ENCODE results near the gene USP21.

Gene USP21

GRCh38 chr1:161121834-161122233 is 37.5 kb upstream of the USP21 start:
- Histone ChIP-seq H3K36me3 (ENCODE audit: control insufficient read depth, insufficient read depth, low read length) (peaks cover 32% of the 10 kb centered on the region), H3K4me1 (ENCODE audit: control insufficient read depth, insufficient read depth, low read length) (peaks cover 15% of the 10 kb centered on the region), H3K9ac (ENCODE audit: low read length) (no peak overlapping the region), H3K4me3 (ENCODE audit: low read length) (no peak overlapping the region), H3K27ac (ENCODE audit: low read depth, low read length) (no peak overlapping the region), H3K27me3 (ENCODE audit: control insufficient read depth, insufficient read depth, low read length) (no peaks in the 10 kb centered on the region)

GRCh38 chr1:161122967-161123366 is 36.3 kb upstream of the USP21 start:
- H3K4me1 ChIP-seq (ENCODE audit: control insufficient read depth, insufficient read depth, low read length), result peaks cover 15% of the 10 kb centered on the region
- peaks cover 40% of the 10 kb centered on the region for H3K36me3 ChIP-seq (ENCODE audit: control insufficient read depth, insufficient read depth, low read length)
- H3K27ac ChIP-seq (ENCODE audit: low read depth, low read length), result no peak overlapping the region

GRCh38 chr1:161127649-161128048 is 31.7 kb upstream of the USP21 start:
- Histone ChIP-seq H3K4me3 (ENCODE audit: low read length) (no peak overlapping the region), H3K4me1 (ENCODE audit: control insufficient read depth, insufficient read depth, low read length) (no peaks in the 10 kb centered on the region), H3K27ac (ENCODE audit: low read depth, low read length) (no peak overlapping the region), H3K27me3 (ENCODE audit: control insufficient read depth, insufficient read depth, low read length) (no peaks in the 10 kb centered on the region), H3K36me3 (ENCODE audit: control insufficient read depth, insufficient read depth, low read length) (peaks cover 24% of the 10 kb centered on the region), H3K9ac (ENCODE audit: low read length) (no peak overlapping the region)

More at GRCh38 chr1:161122967-161123366, 36.3 kb upstream of the USP21 start:
- no peak overlapping the region for H3K9ac ChIP-seq (ENCODE audit: low read length)
- no peak overlapping the region for H3K4me3 ChIP-seq (ENCODE audit: low read length)
- no peaks in the 10 kb centered on the region for H3K27me3 ChIP-seq (ENCODE audit: control insufficient read depth, insufficient read depth, low read length)

GRCh38 chr1:161128591-161129420 is 30.5 kb upstream of the USP21 start:
- no peak overlapping the region for H3K27ac ChIP-seq (ENCODE audit: low read depth, low read length)
- peaks cover 21% of the 10 kb centered on the region for H3K36me3 ChIP-seq (ENCODE audit: control insufficient read depth, insufficient read depth, low read length)
- H3K4me3 ChIP-seq (ENCODE audit: low read length), result no peak overlapping the region
- no peaks in the 10 kb centered on the region for H3K27me3 ChIP-seq (ENCODE audit: control insufficient read depth, insufficient read depth, low read length)
- H3K9ac ChIP-seq (ENCODE audit: low read length), result no peak overlapping the region
- H3K4me1 ChIP-seq (ENCODE audit: control insufficient read depth, insufficient read depth, low read length), result peaks cover 4% of the 10 kb centered on the region

- H3K27ac ChIP-seq (ENCODE audit: low read depth, low read length), result no peak overlapping the region
- H3K27me3 ChIP-seq (ENCODE audit: control insufficient read depth, insufficient read depth, low read length), result no peaks in the 10 kb centered on the region
- no peak overlapping the region for H3K9ac ChIP-seq (ENCODE audit: low read length)
- H3K4me1 ChIP-seq (ENCODE audit: control insufficient read depth, insufficient read depth, low read length), result peaks cover 4% of the 10 kb centered on the region
- no peak overlapping the region for H3K4me3 ChIP-seq (ENCODE audit: low read length)
- peaks cover 15% of the 10 kb centered on the region for H3K36me3 ChIP-seq (ENCODE audit: control insufficient read depth, insufficient read depth, low read length)
Measured at GRCh38 chr1:161130266-161130665, 29.0 kb upstream of the USP21 start.

GRCh38 chr1:161131523-161132409 is 27.5 kb upstream of the USP21 start:
- Histone ChIP-seq H3K9ac (ENCODE audit: low read length) (peak overlapping the region; percentile 82), H3K36me3 (ENCODE audit: control insufficient read depth, insufficient read depth, low read length) (peaks cover 13% of the 10 kb centered on the region), H3K4me1 (ENCODE audit: control insufficient read depth, insufficient read depth, low read length) (peaks cover 4% of the 10 kb centered on the region), H3K4me3 (ENCODE audit: low read length) (peak overlapping the region; percentile 98), H3K27me3 (ENCODE audit: control insufficient read depth, insufficient read depth, low read length) (no peaks in the 10 kb centered on the region), H3K27ac (ENCODE audit: low read depth, low read length) (peak overlapping the region; percentile 93)

GRCh38 chr1:161132410-161133219 is 26.7 kb upstream of the USP21 start, which contains the start of gene DEDD:
Gene DEDD, minus strand, starts transcription at chr1:161132667. Its CDS starts 8,205 bp downstream, at chr1:161124462.
- H3K27ac ChIP-seq (ENCODE audit: low read depth, low read length), result peak within 1 kb of the TSS; percentile 93
- peak within 1 kb of the TSS; percentile 98 for H3K4me3 ChIP-seq (ENCODE audit: low read length)
- peak within 1 kb of the TSS; percentile 82 for H3K9ac ChIP-seq (ENCODE audit: low read length)
- H3K4me1 ChIP-seq (ENCODE audit: control insufficient read depth, insufficient read depth, low read length), result peaks cover 4% of the 10 kb centered on the region
- peaks cover 8% of the 10 kb centered on the region for H3K36me3 ChIP-seq (ENCODE audit: control insufficient read depth, insufficient read depth, low read length)
- H3K27me3 ChIP-seq (ENCODE audit: control insufficient read depth, insufficient read depth, low read length), result no peaks in the 10 kb centered on the region

GRCh38 chr1:161133220-161133740 is 26.0 kb upstream of the USP21 start:
- H3K36me3 ChIP-seq (ENCODE audit: control insufficient read depth, insufficient read depth, low read length), result peaks cover 3% of the 10 kb centered on the region
- H3K4me1 ChIP-seq (ENCODE audit: control insufficient read depth, insufficient read depth, low read length), result peaks cover 4% of the 10 kb centered on the region
- H3K27ac ChIP-seq (ENCODE audit: low read depth, low read length), result peak overlapping the region; percentile 93
- no peaks in the 10 kb centered on the region for H3K27me3 ChIP-seq (ENCODE audit: control insufficient read depth, insufficient read depth, low read length)
- H3K4me3 ChIP-seq (ENCODE audit: low read length), result peak overlapping the region; percentile 98
- peak overlapping the region; percentile 67 for H3K9ac ChIP-seq (ENCODE audit: low read length)

GRCh38 chr1:161137881-161138280 is 21.4 kb upstream of the USP21 start:
- peaks cover 4% of the 10 kb centered on the region for H3K4me1 ChIP-seq (ENCODE audit: control insufficient read depth, insufficient read depth, low read length)
- H3K9ac ChIP-seq (ENCODE audit: low read length), result no peak overlapping the region
- H3K27ac ChIP-seq (ENCODE audit: low read depth, low read length), result no peak overlapping the region
- no peak overlapping the region for H3K4me3 ChIP-seq (ENCODE audit: low read length)
- no peaks in the 10 kb centered on the region for H3K36me3 ChIP-seq (ENCODE audit: control insufficient read depth, insufficient read depth, low read length)
- no peaks in the 10 kb centered on the region for H3K27me3 ChIP-seq (ENCODE audit: control insufficient read depth, insufficient read depth, low read length)

GRCh38 chr1:161138431-161138830 is 20.9 kb upstream of the USP21 start:
- H3K27ac ChIP-seq (ENCODE audit: low read depth, low read length), result no peak overlapping the region
- no peak overlapping the region for H3K9ac ChIP-seq (ENCODE audit: low read length)
- H3K36me3 ChIP-seq (ENCODE audit: control insufficient read depth, insufficient read depth, low read length), result no peaks in the 10 kb centered on the region
- no peaks in the 10 kb centered on the region for H3K27me3 ChIP-seq (ENCODE audit: control insufficient read depth, insufficient read depth, low read length)
- no peak overlapping the region for H3K4me3 ChIP-seq (ENCODE audit: low read length)
- peaks cover 3% of the 10 kb centered on the region for H3K4me1 ChIP-seq (ENCODE audit: control insufficient read depth, insufficient read depth, low read length)

- Histone ChIP-seq H3K27ac (ENCODE audit: low read depth, low read length) (no peak overlapping the region), H3K27me3 (ENCODE audit: control insufficient read depth, insufficient read depth, low read length) (no peaks in the 10 kb centered on the region), H3K4me3 (ENCODE audit: low read length) (no peak overlapping the region), H3K9ac (ENCODE audit: low read length) (no peak overlapping the region), H3K4me1 (ENCODE audit: control insufficient read depth, insufficient read depth, low read length) (no peaks in the 10 kb centered on the region), H3K36me3 (ENCODE audit: control insufficient read depth, insufficient read depth, low read length) (no peaks in the 10 kb centered on the region)
Measured at GRCh38 chr1:161139766-161140165, 19.5 kb upstream of the USP21 start.
